ENCODE results near the gene ASMTL. TPM values are rescaled to one million over a fixed set of nuclear protein-coding genes. Genes with fewer than 3 reads are reported as not detected.

Gene ASMTL
- total RNA-seq, 1 donor from 2014 or later: 27.1 TPM

- H3K9me3 ChIP-seq: no peaks in the 10 kb centered on the region
- H3K4me3 ChIP-seq: no peak overlapping the region
- intact Hi-C loops (cut with DNase I): no loop called here
- H3K27me3 ChIP-seq: no peaks in the 10 kb centered on the region
- no peak overlapping the region for H3K27ac ChIP-seq
- no peak for TF ChIP-seq CTCF (IDR thresholded peaks at IDR 0.05)
- peak in 1 of 2 donors; percentile 60 for DNase-seq (ENCODE audit: low spot score in 2 of 2)
- H3K36me3 ChIP-seq: peaks cover 59 to 62% of the 10 kb centered on the region in 2 donors
- peaks cover 7 to 11% of the 10 kb centered on the region in 2 donors for H3K4me1 ChIP-seq
Observed at GRCh38 chrX:1389181-1389992, 63.3 kb downstream of the ASMTL start.

- H3K27me3 ChIP-seq: no peaks in the 10 kb centered on the region
- no peak for TF ChIP-seq CTCF (IDR thresholded peaks at IDR 0.05)
- DNase-seq (ENCODE audit: low spot score in 2 of 2): no peak
- H3K4me1 ChIP-seq: peaks cover 7 to 9% of the 10 kb centered on the region in 2 donors
- H3K4me3 ChIP-seq: no peak overlapping the region
- peaks cover 59 to 67% of the 10 kb centered on the region in 2 donors for H3K36me3 ChIP-seq
- intact Hi-C loops (cut with DNase I): no loop called here
- H3K27ac ChIP-seq: no peak overlapping the region
- no peaks in the 10 kb centered on the region for H3K9me3 ChIP-seq
Observed at GRCh38 chrX:1388651-1389050, 64.1 kb downstream of the ASMTL start.

- TF ChIP-seq CTCF (IDR thresholded peaks at IDR 0.05): no peak
- intact Hi-C loops (cut with DNase I): no loop called here
- Histone ChIP-seq H3K4me1 (peaks cover 2 to 9% of the 10 kb centered on the region in 2 donors), H3K4me3 (no peak overlapping the region), H3K9me3 (no peaks in the 10 kb centered on the region), H3K27ac (no peak overlapping the region), H3K36me3 (peaks cover 61 to 70% of the 10 kb centered on the region in 2 donors), H3K27me3 (no peaks in the 10 kb centered on the region)
- DNase-seq (ENCODE audit: low spot score in 2 of 2): no peak
Observed at GRCh38 chrX:1387141-1387776, 65.5 kb downstream of the ASMTL start.

- Histone ChIP-seq H3K4me3 (no peak overlapping the region), H3K27me3 (no peaks in the 10 kb centered on the region), H3K4me1 (peaks cover 2 to 9% of the 10 kb centered on the region in 2 donors), H3K36me3 (peaks cover 61 to 70% of the 10 kb centered on the region in 2 donors), H3K9me3 (no peaks in the 10 kb centered on the region), H3K27ac (no peak overlapping the region)
- intact Hi-C loops (cut with DNase I): no loop called here
- no peak for TF ChIP-seq CTCF (IDR thresholded peaks at IDR 0.05)
- no peak for DNase-seq (ENCODE audit: low spot score in 2 of 2)
Observed at GRCh38 chrX:1386338-1387127, 66.2 kb downstream of the ASMTL start.

- H3K36me3 ChIP-seq: peaks cover 61 to 70% of the 10 kb centered on the region in 2 donors
- H3K4me1 ChIP-seq: peaks cover 0 to 2% of the 10 kb centered on the region in 2 donors
- TF ChIP-seq CTCF (IDR thresholded peaks at IDR 0.05): no peak
- H3K27me3 ChIP-seq: no peaks in the 10 kb centered on the region
- H3K4me3 ChIP-seq: no peak overlapping the region
- H3K27ac ChIP-seq: no peak overlapping the region
- intact Hi-C loops (cut with DNase I): no loop called here
- DNase-seq (ENCODE audit: low spot score in 2 of 2): no peak
- H3K9me3 ChIP-seq: no peaks in the 10 kb centered on the region
Observed at GRCh38 chrX:1385253-1386223, 67.2 kb downstream of the ASMTL start.

Measured in ascending aorta (tissue), 2 donors.